ENCODE results near the gene SLC38A9.

Gene SLC38A9

GRCh38 chr5:55584398-55585205 lies 127.5 kb downstream of the SLC38A9 start:
- TF ChIP-seq, protein P1, sequence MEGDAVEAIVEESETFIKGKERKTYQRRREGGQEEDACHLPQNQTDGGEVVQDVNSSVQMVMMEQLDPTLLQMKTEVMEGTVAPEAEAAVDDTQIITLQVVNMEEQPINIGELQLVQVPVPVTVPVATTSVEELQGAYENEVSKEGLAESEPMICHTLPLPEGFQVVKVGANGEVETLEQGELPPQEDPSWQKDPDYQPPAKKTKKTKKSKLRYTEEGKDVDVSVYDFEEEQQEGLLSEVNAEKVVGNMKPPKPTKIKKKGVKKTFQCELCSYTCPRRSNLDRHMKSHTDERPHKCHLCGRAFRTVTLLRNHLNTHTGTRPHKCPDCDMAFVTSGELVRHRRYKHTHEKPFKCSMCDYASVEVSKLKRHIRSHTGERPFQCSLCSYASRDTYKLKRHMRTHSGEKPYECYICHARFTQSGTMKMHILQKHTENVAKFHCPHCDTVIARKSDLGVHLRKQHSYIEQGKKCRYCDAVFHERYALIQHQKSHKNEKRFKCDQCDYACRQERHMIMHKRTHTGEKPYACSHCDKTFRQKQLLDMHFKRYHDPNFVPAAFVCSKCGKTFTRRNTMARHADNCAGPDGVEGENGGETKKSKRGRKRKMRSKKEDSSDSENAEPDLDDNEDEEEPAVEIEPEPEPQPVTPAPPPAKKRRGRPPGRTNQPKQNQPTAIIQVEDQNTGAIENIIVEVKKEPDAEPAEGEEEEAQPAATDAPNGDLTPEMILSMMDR (IDR thresholded peaks at IDR 0.05; ENCODE audit: low read depth, low read length), result no peak
- no peaks in the 10 kb centered on the region for H3K27me3 ChIP-seq (ENCODE audit: insufficient read depth, low read depth, severe bottlenecking)
- H3K27ac ChIP-seq, result no peak overlapping the region
- DNase-seq, result no peak
- H3K9me3 ChIP-seq (ENCODE audit: severe bottlenecking), result no peaks in the 10 kb centered on the region
- no peak overlapping the region for H3K4me3 ChIP-seq (ENCODE audit: low read depth, low read length)
- H3K36me3 ChIP-seq, result no peaks in the 10 kb centered on the region

DNA sequence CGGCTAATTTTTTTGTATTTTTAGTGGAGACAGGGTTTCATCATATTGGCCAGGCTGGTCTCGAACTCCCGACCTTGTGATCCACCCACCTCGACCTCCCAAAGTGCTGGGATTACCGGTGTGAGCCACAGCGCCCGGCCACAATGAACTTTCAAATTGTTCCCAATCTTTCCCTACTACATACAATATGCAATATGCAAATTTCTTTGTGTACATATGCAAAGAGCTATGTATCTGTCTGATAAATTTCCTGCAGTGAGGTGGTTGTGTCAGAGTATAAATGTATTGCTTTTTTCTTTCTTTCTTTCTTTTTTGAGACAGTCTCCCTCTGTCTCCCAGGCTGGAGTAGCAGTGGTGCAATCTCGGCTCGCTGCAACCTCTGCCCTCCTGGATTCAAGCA lies 128.5 kb downstream of the SLC38A9 start:
- TF ChIP-seq, protein P1 (IDR thresholded peaks at IDR 0.05; ENCODE audit: low read depth, low read length), result no peak
- no peak overlapping the region for H3K4me3 ChIP-seq (ENCODE audit: low read depth, low read length)
- DNase-seq, result no peak

GRCh38 chr5:55582256-55582655 lies 129.9 kb downstream of the SLC38A9 start:
- DNase-seq, result no peak
- TF ChIP-seq, protein P1 (IDR thresholded peaks at IDR 0.05; ENCODE audit: low read depth, low read length), result no peak
- Histone ChIP-seq H3K9me3 (ENCODE audit: severe bottlenecking) (no peaks in the 10 kb centered on the region), H3K4me3 (ENCODE audit: low read depth, low read length) (no peak overlapping the region), H3K27me3 (ENCODE audit: insufficient read depth, low read depth, severe bottlenecking) (no peaks in the 10 kb centered on the region), H3K36me3 (no peaks in the 10 kb centered on the region), H3K27ac (no peak overlapping the region)

More for the DNA sequence above, 128.5 kb downstream of the SLC38A9 start:
- Histone ChIP-seq H3K27ac (no peak overlapping the region), H3K9me3 (ENCODE audit: severe bottlenecking) (no peaks in the 10 kb centered on the region), H3K27me3 (ENCODE audit: insufficient read depth, low read depth, severe bottlenecking) (no peaks in the 10 kb centered on the region), H3K36me3 (no peaks in the 10 kb centered on the region)

GRCh38 chr5:55580042-55580441 lies 132.1 kb downstream of the SLC38A9 start:
- H3K9me3 ChIP-seq (ENCODE audit: severe bottlenecking), result no peaks in the 10 kb centered on the region
- H3K4me3 ChIP-seq (ENCODE audit: low read depth, low read length), result no peak overlapping the region
- H3K27me3 ChIP-seq (ENCODE audit: insufficient read depth, low read depth, severe bottlenecking), result no peaks in the 10 kb centered on the region
- H3K36me3 ChIP-seq, result no peaks in the 10 kb centered on the region
- H3K27ac ChIP-seq, result no peak overlapping the region
- DNase-seq, result no peak
- TF ChIP-seq, protein P1 (IDR thresholded peaks at IDR 0.05; ENCODE audit: low read depth, low read length), result no peak

GRCh38 chr5:55578771-55579170 lies 133.4 kb downstream of the SLC38A9 start:
- TF ChIP-seq, protein P1 (IDR thresholded peaks at IDR 0.05; ENCODE audit: low read depth, low read length), result no peak
- Histone ChIP-seq H3K9me3 (ENCODE audit: severe bottlenecking) (no peaks in the 10 kb centered on the region), H3K36me3 (no peaks in the 10 kb centered on the region), H3K4me3 (ENCODE audit: low read depth, low read length) (no peak overlapping the region), H3K27ac (no peak overlapping the region), H3K27me3 (ENCODE audit: insufficient read depth, low read depth, severe bottlenecking) (no peaks in the 10 kb centered on the region)
- no peak for DNase-seq
